NCI-H1694 treated with DMSO at 0.1 percent for 48 hours (cell line): ENCODE data around the gene AP2A2.
A peak's percentile ranks its signal among the peaks of the same experiment; 100 is the strongest.

Source experiments
- DNase-seq: peaks from one replicate; lab custom pipeline; 2025; lab: John Stamatoyannopoulos, UW

AP2A2 gene

GRCh38 chr11:996681-997080 is 71.0 kb downstream of the AP2A2 start:
- DNase-seq, result no peak

GRCh38 chr11:997907-998306 is 72.2 kb downstream of the AP2A2 start:
- no peak for DNase-seq

- DNase-seq, result no peak
Observed at GRCh38 chr11:999009-999408, 73.3 kb downstream of the AP2A2 start.

GRCh38 chr11:1000357-1001278 is 74.9 kb downstream of the AP2A2 start:
- no peak for DNase-seq

- DNase-seq, result no peak
Observed at GRCh38 chr11:1001617-1002405, 76.1 kb downstream of the AP2A2 start.

GRCh38 chr11:1002406-1002984 is 76.8 kb downstream of the AP2A2 start:
- DNase-seq, result no peak

- DNase-seq, result no peak
Observed at GRCh38 chr11:1003159-1003558, 77.5 kb downstream of the AP2A2 start.

- DNase-seq, result peak; percentile 78
Observed at GRCh38 chr11:1005928-1006327, 80.3 kb downstream of the AP2A2 start.

- no peak for DNase-seq
Observed at GRCh38 chr11:1006762-1007161, 81.1 kb downstream of the AP2A2 start.

- no peak for DNase-seq
Observed at GRCh38 chr11:1007279-1007678, 81.6 kb downstream of the AP2A2 start.

GRCh38 chr11:1008001-1008802 is 82.5 kb downstream of the AP2A2 start:
- DNase-seq, result peak; percentile 31

- DNase-seq, result no peak
Observed at GRCh38 chr11:1008803-1009145, 83.1 kb downstream of the AP2A2 start.

GRCh38 chr11:1009371-1009770 is 83.7 kb downstream of the AP2A2 start:
- DNase-seq, result no peak

GRCh38 chr11:1009991-1010390 is 84.3 kb downstream of the AP2A2 start:
- DNase-seq, result peak; percentile 43

GRCh38 chr11:1010551-1011319 is 85.1 kb downstream of the AP2A2 start:
- DNase-seq, result no peak

GRCh38 chr11:1011320-1011698 is 85.6 kb downstream of the AP2A2 start:
- no peak for DNase-seq

GRCh38 chr11:1012291-1012690 is 86.6 kb downstream of the AP2A2 start:
- no peak for DNase-seq

- no peak for DNase-seq
Observed at GRCh38 chr11:1012740-1013630, 87.3 kb downstream of the AP2A2 start.

- DNase-seq, result no peak
Observed at GRCh38 chr11:1013631-1013935, 87.9 kb downstream of the AP2A2 start.

GRCh38 chr11:1014276-1014675 is 88.6 kb downstream of the AP2A2 start:
- DNase-seq, result no peak
